PC-9 (cell line): ENCODE measurements around the gene CYS1. TPM values are rescaled to one million over a fixed set of nuclear protein-coding genes. Genes with fewer than 3 reads are reported as not detected.

Experiments used
- BruUV-seq: library from RNA; stranded (reverse); fragments of 400-500 nt; replicated peaks from 2 replicates; lab custom pipeline; 2021; lab: Mats Ljungman, UMichigan
- CTCF ChIA-PET: fragments of 300-600 bp; sonication (Branson Sonifier 250); formaldehyde crosslinking; loops from one replicate; lab custom pipeline; 2022; ENCODE audit warnings: antibody characterized with exemption; lab: Charles Lee
- POLR2A ChIA-PET: fragments of 300-600 bp; sonication (Branson Sonifier 250); formaldehyde crosslinking; loops from one replicate; lab custom pipeline; 2022; ENCODE audit warnings: antibody characterized with exemption; ENCODE audit not compliant: unreplicated experiment; lab: Charles Lee
- DNase-seq, 2 experiments: peaks; one replicate each; pipeline versions ENCODE4 v3.0.0 to v3.0.0-alpha.2; 2015 to 2022; ENCODE audit warnings: mixed read lengths in 1 of 2
- H2AFZ ChIP-seq: fragments of 200-600 bp; sonication (generic); 2 replicates; pipeline ENCODE4 v1.8.1; 2017; ENCODE audit warnings: antibody characterized with exemption
- H3F3A ChIP-seq: fragments of 200-600 bp; sonication (generic); 2 replicates; pipeline ENCODE4 v1.8.1; 2017; ENCODE audit warnings: antibody characterized with exemption, mild to moderate bottlenecking, low read depth; ENCODE audit not compliant: insufficient read depth
- H3K27ac ChIP-seq: fragments of 200-600 bp; sonication (generic); 2 replicates; pipeline ENCODE4 v1.6.1; 2016; ENCODE audit warnings: mixed run types
- H3K27me3 ChIP-seq: fragments of 200-600 bp; sonication (generic); 2 replicates; pipeline ENCODE4 v1.6.1; 2016; ENCODE audit warnings: low read depth, mixed run types; ENCODE audit not compliant: insufficient read depth
- H3K36me3 ChIP-seq: fragments of 200-600 bp; sonication (generic); 2 replicates; pipeline ENCODE4 v1.6.1; 2016; ENCODE audit warnings: low read depth, mixed run types
- H3K4me1 ChIP-seq: fragments of 200-600 bp; sonication (generic); replicated peaks from 2 replicates; pipeline ENCODE4 v1.6.1; 2016; ENCODE audit warnings: mixed run types; ENCODE audit not compliant: insufficient read depth
- H3K4me2 ChIP-seq: fragments of 200-600 bp; sonication (generic); 2 replicates; pipeline ENCODE4 v1.6.1; 2017; ENCODE audit warnings: mixed run types
- H3K4me3 ChIP-seq: fragments of 200-600 bp; sonication (generic); 2 replicates; pipeline ENCODE4 v1.6.1; 2016; ENCODE audit warnings: mixed run types
- H3K79me2 ChIP-seq: fragments of 200-600 bp; sonication (generic); 2 replicates; pipeline ENCODE4 v1.6.1; 2017; ENCODE audit warnings: low read depth, mixed run types
- H3K9me2 ChIP-seq: fragments of 200-600 bp; sonication (generic); 2 replicates; pipeline ENCODE4 v1.8.1; 2017; ENCODE audit warnings: mild to moderate bottlenecking; ENCODE audit not compliant: insufficient read depth
- H3K9me3 ChIP-seq: fragments of 200-600 bp; sonication (generic); 2 replicates; pipeline ENCODE4 v1.8.1; 2016; ENCODE audit warnings: low read depth; ENCODE audit not compliant: insufficient read depth
- H4K20me1 ChIP-seq: fragments of 200-600 bp; sonication (generic); 2 replicates; pipeline ENCODE4 v1.8.1; 2017; ENCODE audit not compliant: insufficient read depth
- EZH2 ChIP-seq: fragments of 200-600 bp; sonication (generic); IDR thresholded peaks from 2 replicates; pipeline ENCODE4 v1.8.0; 2017; ENCODE audit warnings: antibody characterized with exemption, low read depth
- intact Hi-C: fragments of 100-400 bp; cut with micrococcal nuclease; formaldehyde crosslinking; loops from one replicate; pipeline ENCODE4 v1.10.0; 2022; ENCODE audit not compliant: unreplicated experiment
- total RNA-seq: library from RNA; stranded (reverse); gene quantifications from 2 replicates; pipeline ENCODE4 v1.2.3, GENCODE V29; 2021
- TF ChIP-seq, protein P1 (sequence below): fragments of 200-600 bp; sonication (generic); conservative IDR thresholded peaks from 2 replicates; pipeline ENCODE4 v1.6.1; 2017; ENCODE audit warnings: mixed run types, antibody characterized with exemption, mild to moderate bottlenecking, moderate library complexity

The CYS1 gene
- total RNA-seq, 1 experiment from 2014 or later: 0.61 TPM

GRCh38 chr2:10022966-10023662 lies 57.1 kb downstream of the CYS1 start:
- no peak overlapping the region for H2AFZ ChIP-seq
- POLR2A ChIA-PET: no interaction called here
- no peaks in the 10 kb centered on the region for H3K36me3 ChIP-seq
- H3K4me2 ChIP-seq: no peak overlapping the region
- no peaks in the 10 kb centered on the region for H3K27me3 ChIP-seq
- TF ChIP-seq EZH2: no peak
- TF ChIP-seq, protein P1, sequence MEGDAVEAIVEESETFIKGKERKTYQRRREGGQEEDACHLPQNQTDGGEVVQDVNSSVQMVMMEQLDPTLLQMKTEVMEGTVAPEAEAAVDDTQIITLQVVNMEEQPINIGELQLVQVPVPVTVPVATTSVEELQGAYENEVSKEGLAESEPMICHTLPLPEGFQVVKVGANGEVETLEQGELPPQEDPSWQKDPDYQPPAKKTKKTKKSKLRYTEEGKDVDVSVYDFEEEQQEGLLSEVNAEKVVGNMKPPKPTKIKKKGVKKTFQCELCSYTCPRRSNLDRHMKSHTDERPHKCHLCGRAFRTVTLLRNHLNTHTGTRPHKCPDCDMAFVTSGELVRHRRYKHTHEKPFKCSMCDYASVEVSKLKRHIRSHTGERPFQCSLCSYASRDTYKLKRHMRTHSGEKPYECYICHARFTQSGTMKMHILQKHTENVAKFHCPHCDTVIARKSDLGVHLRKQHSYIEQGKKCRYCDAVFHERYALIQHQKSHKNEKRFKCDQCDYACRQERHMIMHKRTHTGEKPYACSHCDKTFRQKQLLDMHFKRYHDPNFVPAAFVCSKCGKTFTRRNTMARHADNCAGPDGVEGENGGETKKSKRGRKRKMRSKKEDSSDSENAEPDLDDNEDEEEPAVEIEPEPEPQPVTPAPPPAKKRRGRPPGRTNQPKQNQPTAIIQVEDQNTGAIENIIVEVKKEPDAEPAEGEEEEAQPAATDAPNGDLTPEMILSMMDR: no peak
- H3K27ac ChIP-seq: no peak overlapping the region
- CTCF ChIA-PET: no interaction called here
- no peaks in the 10 kb centered on the region; the same call in 1 of the 2 replicates for H3F3A ChIP-seq
- no peaks in the 10 kb centered on the region for H3K4me1 ChIP-seq
- BruUV-seq: no TSS peak
- no peak overlapping the region for H3K4me3 ChIP-seq
- H3K9me2 ChIP-seq: no peaks in the 10 kb centered on the region
- H3K9me3 ChIP-seq: no peaks in the 10 kb centered on the region
- H4K20me1 ChIP-seq: no peaks in the 10 kb centered on the region
- intact Hi-C loops: no loop called here
- no peak for DNase-seq
- no peaks in the 10 kb centered on the region for H3K79me2 ChIP-seq

- intact Hi-C loops: no loop called here
- H3K36me3 ChIP-seq: no peaks in the 10 kb centered on the region
- no peak overlapping the region for H3K27ac ChIP-seq
- no peak for TF ChIP-seq EZH2
- TF ChIP-seq, protein P1: no peak
- POLR2A ChIA-PET: no interaction called here
- no peaks in the 10 kb centered on the region for H3K27me3 ChIP-seq
- DNase-seq: no peak
- no peak overlapping the region for H3K4me2 ChIP-seq
- no peak overlapping the region for H3K4me3 ChIP-seq
- no peaks in the 10 kb centered on the region for H4K20me1 ChIP-seq
- H3K9me3 ChIP-seq: no peaks in the 10 kb centered on the region
- H3K79me2 ChIP-seq: no peaks in the 10 kb centered on the region
- no peaks in the 10 kb centered on the region; the same call in 1 of the 2 replicates for H3F3A ChIP-seq
- BruUV-seq: no TSS peak
- no peaks in the 10 kb centered on the region for H3K9me2 ChIP-seq
- CTCF ChIA-PET: no interaction called here
- no peaks in the 10 kb centered on the region for H3K4me1 ChIP-seq
- no peak overlapping the region for H2AFZ ChIP-seq
These were observed 57.8 kb downstream of the CYS1 start for GRCh38 chr2:10022445-10022844.

DNA sequence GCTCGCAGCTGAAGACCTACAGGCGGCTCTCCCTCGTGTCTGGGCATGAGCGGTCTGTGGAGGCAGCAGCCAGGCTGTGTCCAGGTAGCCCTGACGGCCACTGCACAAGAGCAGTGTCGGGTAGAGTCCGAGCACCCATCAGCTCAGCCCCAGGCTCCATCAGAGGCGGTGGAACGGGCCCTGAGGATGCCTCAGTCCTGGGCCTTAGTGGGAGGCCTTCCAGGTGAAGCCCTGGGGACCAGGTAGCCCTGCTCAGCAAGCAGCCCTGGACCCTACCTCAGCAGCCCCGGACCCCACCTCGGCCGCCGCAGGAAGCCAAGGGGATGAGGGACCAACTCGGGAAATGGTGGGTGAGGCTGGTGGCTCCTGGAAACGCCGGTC lies 58.2 kb downstream of the CYS1 start:
- intact Hi-C loops: no loop called here
- H3K36me3 ChIP-seq: no peaks in the 10 kb centered on the region
- no peaks in the 10 kb centered on the region for H3K9me3 ChIP-seq
- H3K4me2 ChIP-seq: no peak overlapping the region
- H3K27ac ChIP-seq: no peak overlapping the region
- H3K9me2 ChIP-seq: no peaks in the 10 kb centered on the region
- ChIA-PET POLR2A (no interaction called here), CTCF (no interaction called here)
- H3K4me1 ChIP-seq: no peaks in the 10 kb centered on the region
- H3K4me3 ChIP-seq: no peak overlapping the region
- no peaks in the 10 kb centered on the region for H3K27me3 ChIP-seq
- BruUV-seq: no TSS peak
- H4K20me1 ChIP-seq: no peaks in the 10 kb centered on the region
- H3K79me2 ChIP-seq: no peaks in the 10 kb centered on the region
- no peak overlapping the region for H2AFZ ChIP-seq
- H3F3A ChIP-seq: no peaks in the 10 kb centered on the region; the same call in 1 of the 2 replicates
- TF ChIP-seq EZH2: no peak
- TF ChIP-seq, protein P1: no peak
- no peak for DNase-seq
